ENCODE data around the gene IGF1R.

- TF ChIP-seq, protein P1, sequence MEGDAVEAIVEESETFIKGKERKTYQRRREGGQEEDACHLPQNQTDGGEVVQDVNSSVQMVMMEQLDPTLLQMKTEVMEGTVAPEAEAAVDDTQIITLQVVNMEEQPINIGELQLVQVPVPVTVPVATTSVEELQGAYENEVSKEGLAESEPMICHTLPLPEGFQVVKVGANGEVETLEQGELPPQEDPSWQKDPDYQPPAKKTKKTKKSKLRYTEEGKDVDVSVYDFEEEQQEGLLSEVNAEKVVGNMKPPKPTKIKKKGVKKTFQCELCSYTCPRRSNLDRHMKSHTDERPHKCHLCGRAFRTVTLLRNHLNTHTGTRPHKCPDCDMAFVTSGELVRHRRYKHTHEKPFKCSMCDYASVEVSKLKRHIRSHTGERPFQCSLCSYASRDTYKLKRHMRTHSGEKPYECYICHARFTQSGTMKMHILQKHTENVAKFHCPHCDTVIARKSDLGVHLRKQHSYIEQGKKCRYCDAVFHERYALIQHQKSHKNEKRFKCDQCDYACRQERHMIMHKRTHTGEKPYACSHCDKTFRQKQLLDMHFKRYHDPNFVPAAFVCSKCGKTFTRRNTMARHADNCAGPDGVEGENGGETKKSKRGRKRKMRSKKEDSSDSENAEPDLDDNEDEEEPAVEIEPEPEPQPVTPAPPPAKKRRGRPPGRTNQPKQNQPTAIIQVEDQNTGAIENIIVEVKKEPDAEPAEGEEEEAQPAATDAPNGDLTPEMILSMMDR (IDR thresholded peaks at IDR 0.05), result no peak
- TF ChIP-seq EP300 (IDR thresholded peaks at IDR 0.05) (no peak), POLR2A (IDR thresholded peaks at IDR 0.05) (no peak)
These were observed 150.1 kb downstream of the IGF1R start for GRCh38 chr15:98798375-98798893.
